PC-9 (cell line): ENCODE data around the gene BRD4. TPM values are rescaled to one million over a fixed set of nuclear protein-coding genes. Genes with fewer than 3 reads are reported as not detected.
A peak's percentile ranks its signal among the peaks of the same experiment; 100 is the strongest.

Source experiments
- BruUV-seq: library from RNA; stranded (reverse); fragments of 400-500 nt; replicated peaks from 2 replicates; lab custom pipeline; 2021; lab: Mats Ljungman, UMichigan
- CTCF ChIA-PET: fragments of 300-600 bp; sonication (Branson Sonifier 250); formaldehyde crosslinking; loops from one replicate; lab custom pipeline; 2022; ENCODE audit warnings: antibody characterized with exemption; lab: Charles Lee
- POLR2A ChIA-PET: fragments of 300-600 bp; sonication (Branson Sonifier 250); formaldehyde crosslinking; loops from one replicate; lab custom pipeline; 2022; ENCODE audit warnings: antibody characterized with exemption; ENCODE audit not compliant: unreplicated experiment; lab: Charles Lee
- DNase-seq, 2 experiments: peaks; one replicate each; pipeline versions ENCODE4 v3.0.0 to v3.0.0-alpha.2; 2015 to 2022; ENCODE audit warnings: mixed read lengths in 1 of 2
- H2AFZ ChIP-seq: fragments of 200-600 bp; sonication (generic); 2 replicates; pipeline ENCODE4 v1.8.1; 2017; ENCODE audit warnings: antibody characterized with exemption
- H3F3A ChIP-seq: fragments of 200-600 bp; sonication (generic); 2 replicates; pipeline ENCODE4 v1.8.1; 2017; ENCODE audit warnings: antibody characterized with exemption, mild to moderate bottlenecking, low read depth; ENCODE audit not compliant: insufficient read depth
- H3K27ac ChIP-seq: fragments of 200-600 bp; sonication (generic); 2 replicates; pipeline ENCODE4 v1.6.1; 2016; ENCODE audit warnings: mixed run types
- H3K27me3 ChIP-seq: fragments of 200-600 bp; sonication (generic); 2 replicates; pipeline ENCODE4 v1.6.1; 2016; ENCODE audit warnings: low read depth, mixed run types; ENCODE audit not compliant: insufficient read depth
- H3K36me3 ChIP-seq: fragments of 200-600 bp; sonication (generic); 2 replicates; pipeline ENCODE4 v1.6.1; 2016; ENCODE audit warnings: low read depth, mixed run types
- H3K4me1 ChIP-seq: fragments of 200-600 bp; sonication (generic); replicated peaks from 2 replicates; pipeline ENCODE4 v1.6.1; 2016; ENCODE audit warnings: mixed run types; ENCODE audit not compliant: insufficient read depth
- H3K4me2 ChIP-seq: fragments of 200-600 bp; sonication (generic); 2 replicates; pipeline ENCODE4 v1.6.1; 2017; ENCODE audit warnings: mixed run types
- H3K4me3 ChIP-seq: fragments of 200-600 bp; sonication (generic); 2 replicates; pipeline ENCODE4 v1.6.1; 2016; ENCODE audit warnings: mixed run types
- H3K79me2 ChIP-seq: fragments of 200-600 bp; sonication (generic); 2 replicates; pipeline ENCODE4 v1.6.1; 2017; ENCODE audit warnings: low read depth, mixed run types
- H3K9me2 ChIP-seq: fragments of 200-600 bp; sonication (generic); 2 replicates; pipeline ENCODE4 v1.8.1; 2017; ENCODE audit warnings: mild to moderate bottlenecking; ENCODE audit not compliant: insufficient read depth
- H3K9me3 ChIP-seq: fragments of 200-600 bp; sonication (generic); 2 replicates; pipeline ENCODE4 v1.8.1; 2016; ENCODE audit warnings: low read depth; ENCODE audit not compliant: insufficient read depth
- H4K20me1 ChIP-seq: fragments of 200-600 bp; sonication (generic); 2 replicates; pipeline ENCODE4 v1.8.1; 2017; ENCODE audit not compliant: insufficient read depth
- EZH2 ChIP-seq: fragments of 200-600 bp; sonication (generic); IDR thresholded peaks from 2 replicates; pipeline ENCODE4 v1.8.0; 2017; ENCODE audit warnings: antibody characterized with exemption, low read depth
- intact Hi-C: fragments of 100-400 bp; cut with micrococcal nuclease; formaldehyde crosslinking; loops from one replicate; pipeline ENCODE4 v1.10.0; 2022; ENCODE audit not compliant: unreplicated experiment
- total RNA-seq: library from RNA; stranded (reverse); gene quantifications from 2 replicates; pipeline ENCODE4 v1.2.3, GENCODE V29; 2021
- TF ChIP-seq, protein P1 (sequence below): fragments of 200-600 bp; sonication (generic); conservative IDR thresholded peaks from 2 replicates; pipeline ENCODE4 v1.6.1; 2017; ENCODE audit warnings: mixed run types, antibody characterized with exemption, mild to moderate bottlenecking, moderate library complexity

BRD4 gene
- total RNA-seq, 1 experiment from 2014 or later = 138 TPM

DNA sequence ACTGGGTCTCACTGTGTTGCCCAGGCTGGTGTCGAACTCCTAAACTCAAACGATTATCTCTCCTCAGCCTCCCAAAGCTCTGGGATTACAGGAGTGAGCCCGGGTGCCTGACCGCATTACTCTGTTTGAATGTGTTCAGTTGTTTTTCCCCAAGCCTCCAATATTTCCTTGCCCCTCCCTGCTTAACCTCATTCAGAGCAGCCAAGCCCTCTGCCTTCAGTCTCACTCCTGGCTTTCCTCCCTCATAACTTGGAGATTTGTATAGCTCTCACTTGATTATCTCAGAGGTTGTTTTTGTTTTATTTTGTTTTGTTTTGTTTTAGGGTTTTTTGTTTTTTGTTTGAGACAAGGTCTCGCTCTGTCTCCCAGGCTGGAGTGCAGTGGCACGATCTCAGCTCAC lies 111.5 kb downstream of the BRD4 start:
- CTCF ChIA-PET = no interaction called here
- no peak for TF ChIP-seq EZH2
- TF ChIP-seq, protein P1, sequence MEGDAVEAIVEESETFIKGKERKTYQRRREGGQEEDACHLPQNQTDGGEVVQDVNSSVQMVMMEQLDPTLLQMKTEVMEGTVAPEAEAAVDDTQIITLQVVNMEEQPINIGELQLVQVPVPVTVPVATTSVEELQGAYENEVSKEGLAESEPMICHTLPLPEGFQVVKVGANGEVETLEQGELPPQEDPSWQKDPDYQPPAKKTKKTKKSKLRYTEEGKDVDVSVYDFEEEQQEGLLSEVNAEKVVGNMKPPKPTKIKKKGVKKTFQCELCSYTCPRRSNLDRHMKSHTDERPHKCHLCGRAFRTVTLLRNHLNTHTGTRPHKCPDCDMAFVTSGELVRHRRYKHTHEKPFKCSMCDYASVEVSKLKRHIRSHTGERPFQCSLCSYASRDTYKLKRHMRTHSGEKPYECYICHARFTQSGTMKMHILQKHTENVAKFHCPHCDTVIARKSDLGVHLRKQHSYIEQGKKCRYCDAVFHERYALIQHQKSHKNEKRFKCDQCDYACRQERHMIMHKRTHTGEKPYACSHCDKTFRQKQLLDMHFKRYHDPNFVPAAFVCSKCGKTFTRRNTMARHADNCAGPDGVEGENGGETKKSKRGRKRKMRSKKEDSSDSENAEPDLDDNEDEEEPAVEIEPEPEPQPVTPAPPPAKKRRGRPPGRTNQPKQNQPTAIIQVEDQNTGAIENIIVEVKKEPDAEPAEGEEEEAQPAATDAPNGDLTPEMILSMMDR = no peak
- Histone ChIP-seq H4K20me1 (no peaks in the 10 kb centered on the region), H3K27me3 (no peaks in the 10 kb centered on the region), H3K9me2 (no peaks in the 10 kb centered on the region), H3K4me3 (no peak overlapping the region), H3K4me1 (peaks cover 16% of the 10 kb centered on the region), H2AFZ (no peak overlapping the region), H3K79me2 (no peaks in the 10 kb centered on the region), H3K9me3 (no peaks in the 10 kb centered on the region), H3F3A (peaks cover 27% of the 10 kb centered on the region; the same call in 1 of the 2 replicates), H3K4me2 (no peak overlapping the region), H3K36me3 (no peaks in the 10 kb centered on the region), H3K27ac (no peak overlapping the region)
- no peak for DNase-seq
- BruUV-seq = no TSS peak
- POLR2A ChIA-PET = no interaction called here
- intact Hi-C loops = no loop called here

DNA sequence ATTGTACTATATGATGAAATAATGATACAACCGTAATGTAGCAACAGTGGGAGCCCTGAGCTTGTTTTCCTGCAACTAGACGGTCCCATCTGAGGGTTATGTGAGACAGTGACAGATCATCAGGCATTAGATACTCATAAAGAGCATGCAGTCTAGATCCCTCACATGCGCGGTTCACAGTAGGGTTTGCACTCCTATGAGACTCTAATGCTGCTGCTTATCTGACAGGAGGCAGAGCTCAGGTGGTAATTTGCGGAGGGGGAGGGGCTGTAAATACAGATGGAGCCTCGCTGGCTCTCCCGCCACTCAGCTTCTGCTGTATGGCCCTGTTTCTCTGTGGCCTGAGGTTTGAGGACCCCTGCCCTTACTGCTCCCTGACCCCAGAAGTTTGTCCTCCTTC lies 113.8 kb downstream of the BRD4 start:
- no peaks in the 10 kb centered on the region for H3K79me2 ChIP-seq
- ChIA-PET POLR2A (no interaction called here), CTCF (no interaction called here)
- H3K9me2 ChIP-seq = no peaks in the 10 kb centered on the region
- no peaks in the 10 kb centered on the region for H3K36me3 ChIP-seq
- no peak for DNase-seq
- H3K4me3 ChIP-seq = no peak overlapping the region
- no peaks in the 10 kb centered on the region for H3K9me3 ChIP-seq
- intact Hi-C loops = no loop called here
- peaks cover 20% of the 10 kb centered on the region; the same call in 1 of the 2 replicates for H3F3A ChIP-seq
- H3K27me3 ChIP-seq = no peaks in the 10 kb centered on the region
- no peaks in the 10 kb centered on the region for H4K20me1 ChIP-seq
- TF ChIP-seq, protein P1 = no peak
- TF ChIP-seq EZH2 = no peak
- peaks cover 24% of the 10 kb centered on the region for H3K4me1 ChIP-seq
- H3K4me2 ChIP-seq = no peak overlapping the region
- no peak overlapping the region for H2AFZ ChIP-seq
- no peak overlapping the region for H3K27ac ChIP-seq
- no TSS peak for BruUV-seq

DNA sequence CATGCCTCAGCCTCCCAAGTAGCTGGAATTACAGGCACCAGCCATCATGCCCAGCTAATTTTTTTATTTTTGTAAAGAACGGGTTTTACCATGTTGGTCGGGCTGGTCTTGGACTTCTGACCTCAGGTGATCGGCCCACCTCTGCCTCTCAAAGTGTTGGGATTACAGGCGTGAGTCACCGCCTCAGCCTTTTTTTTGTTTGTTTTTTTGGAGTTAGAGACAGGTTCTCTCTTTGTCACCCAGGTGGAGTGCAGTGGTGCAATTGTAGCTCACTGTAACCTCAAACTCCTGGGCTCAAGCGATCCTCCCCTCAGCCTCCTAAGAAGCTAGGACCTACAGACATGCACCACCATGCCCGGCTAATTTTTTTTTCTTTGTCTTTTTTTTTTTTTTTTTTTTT lies 116.0 kb downstream of the BRD4 start:
- BruUV-seq = no TSS peak
- no peaks in the 10 kb centered on the region for H4K20me1 ChIP-seq
- ChIA-PET CTCF (interaction anchor here (0.6 to 1.5 kb wide), 4 partner anchors 11 to 339 kb away, joined by 4 to 15 read pairs (median 10); no protein-coding TSS in a partner anchor), POLR2A (interaction anchor here (0.6 kb wide), 4 partner anchors 18 to 163 kb away, joined by 3 to 4 read pairs (median 4); no protein-coding TSS in a partner anchor)
- DNase-seq = peak; percentile 81 to 97
- H3K27me3 ChIP-seq = no peaks in the 10 kb centered on the region
- no peaks in the 10 kb centered on the region for H3K9me3 ChIP-seq
- H3K9me2 ChIP-seq = no peaks in the 10 kb centered on the region
- no peak for TF ChIP-seq EZH2
- TF ChIP-seq, protein P1 = no peak
- no peaks in the 10 kb centered on the region for H3K36me3 ChIP-seq
- H3K79me2 ChIP-seq = no peaks in the 10 kb centered on the region
- peak overlapping the region; percentile 50 for H3K27ac ChIP-seq
- H3K4me1 ChIP-seq = peaks cover 29% of the 10 kb centered on the region
- H3K4me3 ChIP-seq = no peak overlapping the region
- intact Hi-C loops = no loop called here
- peaks cover 22% of the 10 kb centered on the region; the same call in 1 of the 2 replicates for H3F3A ChIP-seq
- no peak overlapping the region for H2AFZ ChIP-seq
- H3K4me2 ChIP-seq = peak overlapping the region; percentile 56
